KMS-11 (cell line): ENCODE results near the gene FBXO10.

Source experiments
- H2AFZ ChIP-seq: fragments of 200-600 bp; sonication (generic); 2 replicates; pipeline ENCODE4 v1.6.1; 2016; ENCODE audit warnings: antibody characterized with exemption, mixed run types, low read depth
- H3K27ac ChIP-seq: fragments of 200-600 bp; sonication (generic); 2 replicates; pipeline ENCODE4 v1.6.1; 2016; ENCODE audit warnings: mild to moderate bottlenecking, mixed run types
- H3K27me3 ChIP-seq: fragments of 200-600 bp; sonication (generic); 2 replicates; pipeline ENCODE4 v1.6.1; 2017; ENCODE audit warnings: mild to moderate bottlenecking, low read depth, mixed run types, moderate library complexity; ENCODE audit not compliant: insufficient read depth
- H3K36me3 ChIP-seq: fragments of 200-600 bp; sonication (generic); 2 replicates; pipeline ENCODE4 v1.6.1; 2017; ENCODE audit warnings: mild to moderate bottlenecking, mixed run types; ENCODE audit not compliant: insufficient read depth
- H3K4me1 ChIP-seq: fragments of 200-600 bp; sonication (generic); 2 replicates; pipeline ENCODE4 v1.6.1; 2016; ENCODE audit warnings: mild to moderate bottlenecking, low read depth, mixed run types; ENCODE audit not compliant: poor library complexity, severe bottlenecking
- H3K4me2 ChIP-seq: fragments of 200-600 bp; sonication (generic); 2 replicates; pipeline ENCODE4 v1.7.0; 2016; ENCODE audit warnings: mild to moderate bottlenecking, mixed run types
- H3K4me3 ChIP-seq: fragments of 200-600 bp; sonication (generic); IDR thresholded peaks from 2 replicates; pipeline ENCODE4 v1.6.1; 2017; ENCODE audit warnings: low read depth, low read length, mixed read lengths; ENCODE audit not compliant: insufficient read depth
- H3K79me2 ChIP-seq: fragments of 200-600 bp; sonication (generic); 2 replicates; pipeline ENCODE4 v1.6.1; 2016; ENCODE audit warnings: low read depth, mixed run types; ENCODE audit not compliant: insufficient read depth
- H3K9ac ChIP-seq: fragments of 200-600 bp; sonication (generic); 2 replicates; pipeline ENCODE4 v1.6.1; 2016; ENCODE audit warnings: mild to moderate bottlenecking, mixed run types
- H4K20me1 ChIP-seq: fragments of 200-600 bp; sonication (generic); 2 replicates; pipeline ENCODE4 v1.6.1; 2016; ENCODE audit warnings: mild to moderate bottlenecking, mixed run types; ENCODE audit not compliant: insufficient read depth
- CTCF ChIP-seq: fragments of 200-600 bp; sonication (generic); conservative IDR thresholded peaks from 2 replicates; pipeline ENCODE4 v1.6.1; 2017; ENCODE audit warnings: low read depth, mild to moderate bottlenecking, antibody characterized with exemption, low read length, moderate library complexity, mixed read lengths

FBXO10 gene

GRCh38 chr9:37550781-37551180, 25.4 kb downstream of the FBXO10 start:
- H3K36me3 ChIP-seq, result no peaks in the 10 kb centered on the region
- H3K27me3 ChIP-seq, result no peaks in the 10 kb centered on the region
- H3K9ac ChIP-seq, result no peak overlapping the region
- no peak overlapping the region for H3K27ac ChIP-seq
- no peak overlapping the region for H2AFZ ChIP-seq
- TF ChIP-seq CTCF, result no peak
- no peaks in the 10 kb centered on the region for H4K20me1 ChIP-seq
- H3K4me2 ChIP-seq, result no peak overlapping the region
- no peak overlapping the region for H3K4me3 ChIP-seq
- peaks cover 19% of the 10 kb centered on the region for H3K4me1 ChIP-seq
- no peaks in the 10 kb centered on the region for H3K79me2 ChIP-seq

GRCh38 chr9:37549527-37549926, 26.7 kb downstream of the FBXO10 start:
- no peaks in the 10 kb centered on the region for H3K36me3 ChIP-seq
- no peaks in the 10 kb centered on the region for H4K20me1 ChIP-seq
- peak overlapping the region; percentile 17; the same call in 1 of the 2 replicates for H3K9ac ChIP-seq
- no peak for TF ChIP-seq CTCF
- H3K4me1 ChIP-seq, result peaks cover 19% of the 10 kb centered on the region
- no peaks in the 10 kb centered on the region for H3K27me3 ChIP-seq
- H2AFZ ChIP-seq, result peak overlapping the region; percentile 8; the same call in 1 of the 2 replicates
- H3K27ac ChIP-seq, result peak overlapping the region; percentile 70
- H3K4me2 ChIP-seq, result peak overlapping the region; percentile 44; the same call in 1 of the 2 replicates
- H3K79me2 ChIP-seq, result no peaks in the 10 kb centered on the region
- no peak overlapping the region for H3K4me3 ChIP-seq

GRCh38 chr9:37547328-37547878, 28.8 kb downstream of the FBXO10 start:
- Histone ChIP-seq H3K9ac (no peak overlapping the region), H3K79me2 (no peaks in the 10 kb centered on the region), H3K27ac (no peak overlapping the region), H3K27me3 (no peaks in the 10 kb centered on the region), H3K36me3 (no peaks in the 10 kb centered on the region), H3K4me1 (peaks cover 28% of the 10 kb centered on the region), H3K4me3 (no peak overlapping the region), H2AFZ (no peak overlapping the region), H4K20me1 (no peaks in the 10 kb centered on the region), H3K4me2 (no peak overlapping the region)
- no peak for TF ChIP-seq CTCF

GRCh38 chr9:37543468-37543867, 32.7 kb downstream of the FBXO10 start:
- H3K4me2 ChIP-seq, result no peak overlapping the region
- no peaks in the 10 kb centered on the region for H3K79me2 ChIP-seq
- no peak overlapping the region for H3K9ac ChIP-seq
- no peaks in the 10 kb centered on the region for H3K27me3 ChIP-seq
- H3K36me3 ChIP-seq, result no peaks in the 10 kb centered on the region
- no peak overlapping the region for H3K27ac ChIP-seq
- peaks cover 9% of the 10 kb centered on the region for H3K4me1 ChIP-seq
- H4K20me1 ChIP-seq, result no peaks in the 10 kb centered on the region
- H2AFZ ChIP-seq, result no peak overlapping the region
- TF ChIP-seq CTCF, result no peak
- H3K4me3 ChIP-seq, result no peak overlapping the region
